GM19324 (cell line): ENCODE measurements around the gene MTMR8.

ENCODE experiments used
- ATAC-seq: cut with Tn5 transposase; IDR thresholded peaks from one replicate; pipeline ENCODE4 v1.9.1; 2021; ENCODE audit warnings: mild to moderate bottlenecking, moderate library complexity; ENCODE audit not compliant: unreplicated experiment, low FRiP score

The MTMR8 gene

DNA sequence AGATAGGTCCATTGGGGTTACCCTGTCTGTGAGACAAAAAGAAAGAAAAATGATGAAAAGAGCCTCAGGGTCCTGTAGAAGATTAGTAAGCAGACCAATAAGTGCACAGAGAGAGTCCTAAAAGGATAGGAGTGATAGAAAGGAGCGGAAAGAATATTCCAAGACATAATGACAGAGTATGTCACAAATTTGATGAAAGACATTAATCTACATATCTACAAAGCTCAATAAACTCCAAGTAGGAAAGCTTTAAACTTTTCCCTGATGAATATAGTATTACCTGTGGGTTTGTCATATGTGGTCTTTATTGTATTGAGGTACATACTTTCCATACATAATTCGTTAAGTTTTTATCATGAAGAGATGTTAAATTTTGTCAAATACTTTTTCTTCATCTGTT, 73.7 kb downstream of the MTMR8 start:
- no peak for ATAC-seq

- no peak for ATAC-seq
These were observed 81.6 kb downstream of the MTMR8 start for GRCh38 chrX:64313624-64314023.

- no peak for ATAC-seq
These were observed 88.5 kb downstream of the MTMR8 start for GRCh38 chrX:64306712-64307111.

DNA sequence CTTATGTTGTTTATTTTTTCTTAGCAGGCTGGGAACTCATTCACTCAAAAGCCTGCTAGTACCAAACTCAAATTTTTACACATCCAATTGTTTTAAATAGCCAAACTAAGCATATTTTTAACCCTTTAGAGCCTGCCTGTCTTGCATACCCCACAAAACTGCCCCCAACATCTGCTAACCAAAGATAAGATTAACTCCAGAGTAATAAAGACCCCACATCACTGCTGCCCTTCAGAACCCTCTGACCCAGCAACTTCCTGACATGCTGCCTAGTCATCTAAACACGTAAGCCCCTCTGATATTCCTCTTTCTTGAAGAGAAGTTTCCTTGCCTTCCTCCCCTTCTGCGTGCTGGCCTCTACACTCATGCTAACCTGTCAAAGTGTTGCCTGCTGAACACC, 104.1 kb downstream of the MTMR8 start:
- no peak for ATAC-seq

DNA sequence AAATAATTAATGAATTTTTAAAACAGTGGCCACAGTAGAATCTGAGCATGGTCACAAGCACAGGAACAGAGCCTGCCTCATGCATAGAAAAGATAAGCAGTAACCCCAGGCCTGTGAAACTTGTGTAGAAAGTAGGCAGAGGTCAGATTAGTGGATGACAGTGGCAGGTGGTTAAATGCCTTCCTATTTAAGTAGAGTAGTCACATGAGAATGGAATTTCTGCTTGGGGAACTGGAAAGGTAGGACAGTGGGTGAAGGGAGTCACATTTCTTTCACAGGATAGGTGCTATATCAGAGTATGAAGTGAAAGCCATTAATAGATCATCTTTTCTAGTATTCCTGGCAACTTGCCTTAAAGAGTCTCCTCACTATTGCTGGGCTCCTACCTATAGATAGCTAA, 130.0 kb downstream of the MTMR8 start:
- no peak for ATAC-seq

DNA sequence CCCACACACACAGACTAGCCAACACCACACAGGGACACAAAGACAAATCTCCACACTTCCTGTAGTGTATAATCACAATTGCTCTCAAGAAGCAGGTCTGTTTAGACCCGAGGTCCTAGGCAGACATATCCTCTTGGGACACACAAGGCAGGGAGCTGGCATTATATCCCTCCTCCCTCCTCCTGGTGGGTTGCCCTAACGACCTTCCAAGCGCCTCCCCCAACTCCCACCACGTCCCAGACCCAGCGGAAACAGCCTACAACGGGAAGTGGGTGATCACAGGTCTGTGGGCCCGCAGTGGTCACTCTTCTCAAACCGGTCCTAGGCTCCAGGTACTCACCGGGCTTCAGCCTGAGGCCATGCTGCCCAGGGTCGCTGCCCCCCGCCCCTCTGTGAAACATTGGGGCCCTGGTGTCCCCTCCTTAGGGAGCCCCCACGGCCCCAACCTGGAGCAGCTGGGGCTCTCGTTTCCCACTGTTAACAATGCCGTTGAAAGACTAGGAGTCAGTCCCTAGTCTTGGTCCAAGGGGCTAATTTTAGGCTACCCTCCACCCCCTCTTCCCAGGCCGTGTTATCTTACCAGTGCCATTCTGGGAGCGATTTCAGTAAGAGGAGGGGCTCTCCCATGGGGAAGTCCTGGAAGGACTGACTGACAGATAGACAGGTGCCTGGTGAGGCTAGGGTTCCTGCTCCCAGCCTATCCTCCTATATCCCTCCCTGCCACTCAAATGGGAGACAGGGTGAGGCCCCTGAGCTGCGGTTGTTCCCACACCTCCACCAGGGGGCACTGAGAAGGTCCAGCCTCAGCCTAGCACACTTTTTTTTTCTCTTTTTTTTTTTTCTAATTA, 164.9 kb downstream of the MTMR8 start, which contains the start of gene ASB12:
Gene ASB12 (minus strand): TSS at position 485 of the 848 bp plus-strand sequence. CDS start 4,957 bp downstream, outside the sequence.
- ATAC-seq: no peak

GRCh38 chrX:64229154-64229553, 166.1 kb downstream of the MTMR8 start:
- ATAC-seq: no peak
